GM19372 (cell line): ENCODE data around the gene BCHE.

Experiments used
- ATAC-seq: cut with Tn5 transposase; IDR thresholded peaks from one replicate; pipeline ENCODE4 v1.9.1; 2021; ENCODE audit warnings: mild to moderate bottlenecking, low read depth, moderate library complexity; ENCODE audit not compliant: unreplicated experiment

Gene BCHE

DNA sequence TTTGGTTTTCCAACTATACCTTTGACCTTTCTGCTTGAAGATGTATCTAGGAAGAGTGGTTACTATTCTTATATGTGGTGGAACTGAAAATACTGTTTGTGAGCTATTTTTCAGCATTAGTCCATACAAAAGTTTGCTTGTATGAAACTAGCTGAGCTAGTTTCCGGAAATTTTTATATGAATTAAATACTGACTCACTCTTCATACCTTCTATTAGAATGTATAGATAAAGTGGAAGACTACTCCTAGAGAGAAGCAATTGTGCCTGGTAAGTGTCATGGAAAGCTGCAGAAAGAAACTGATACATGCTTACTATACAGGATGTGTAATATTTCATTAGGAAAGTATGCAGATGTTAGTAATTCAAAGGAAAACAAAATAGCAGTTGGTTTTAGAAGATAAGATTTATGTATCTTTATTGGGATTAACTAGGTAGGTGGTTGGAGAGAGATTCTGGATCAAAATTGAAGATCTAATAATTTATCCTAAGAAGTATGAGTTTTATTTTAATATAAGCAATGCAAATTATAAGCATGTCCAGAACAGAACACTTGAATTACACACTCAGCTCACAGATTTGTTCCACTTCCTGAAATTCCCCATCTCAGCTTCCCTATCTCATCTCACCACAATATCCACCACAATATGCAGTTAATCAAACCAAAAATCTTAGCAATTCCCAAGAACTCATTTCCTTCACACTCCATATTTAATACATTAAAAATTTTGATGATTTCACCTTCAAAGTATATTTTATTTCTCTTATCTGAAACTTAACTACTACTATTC lies 82.8 kb downstream of the BCHE start:
- ATAC-seq, result no peak

DNA sequence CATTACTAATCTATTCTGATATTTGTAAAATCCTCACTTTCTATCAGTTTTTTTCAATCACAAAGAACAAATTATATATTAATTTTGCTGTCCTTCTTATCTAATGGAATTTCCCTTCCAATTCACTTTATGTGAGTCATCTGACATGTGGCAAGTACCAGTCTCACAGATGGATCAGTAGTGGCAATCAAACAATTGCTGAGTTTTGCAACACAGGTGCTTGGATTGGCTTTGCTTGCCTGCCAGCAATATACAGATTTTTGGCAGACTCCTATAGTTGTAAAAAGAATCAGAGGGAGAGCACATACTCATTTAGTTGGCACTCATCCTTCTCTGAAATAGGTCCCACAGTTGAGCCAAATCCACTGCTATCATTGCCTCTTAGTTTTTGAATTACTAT lies 83.7 kb downstream of the BCHE start:
- ATAC-seq, result no peak

DNA sequence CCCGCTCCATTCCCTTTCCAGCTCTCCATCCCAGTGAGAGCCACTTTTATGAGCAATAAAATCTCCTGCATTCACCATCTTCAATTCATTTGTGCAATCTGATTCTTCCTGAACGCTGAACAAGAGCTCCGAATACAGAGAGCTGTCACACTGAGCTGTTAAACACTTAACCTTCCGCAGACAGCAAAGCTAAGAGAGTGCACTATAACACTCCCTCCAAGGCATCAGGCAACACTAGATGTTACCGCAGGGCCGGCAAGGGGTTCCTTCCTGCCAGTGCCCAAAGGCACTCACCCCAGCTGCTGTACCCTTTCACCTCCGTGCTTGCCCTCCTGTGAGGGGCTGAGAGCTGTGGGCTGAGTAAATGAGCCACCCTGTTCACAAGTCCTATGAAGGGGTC lies 85.6 kb downstream of the BCHE start:
- no peak for ATAC-seq

DNA sequence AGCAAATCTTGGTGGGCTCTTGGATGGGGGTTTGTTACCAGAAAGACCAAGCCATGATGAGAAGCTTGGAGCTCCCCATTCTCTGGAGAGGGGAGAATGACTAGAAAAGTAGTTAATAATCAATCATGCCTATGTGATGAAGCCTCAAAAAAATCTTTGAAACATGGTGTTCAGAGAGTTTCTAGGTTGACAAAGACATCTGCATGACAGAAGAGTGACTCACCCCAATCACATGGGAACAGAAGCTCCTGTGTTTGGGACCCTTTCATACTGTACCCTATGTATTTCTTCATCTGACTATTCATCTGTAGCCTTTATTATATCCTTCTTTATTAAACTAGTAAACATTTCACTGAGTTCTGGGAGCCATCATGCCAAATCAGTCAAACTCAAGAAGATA lies 87.4 kb downstream of the BCHE start:
- ATAC-seq, result no peak

DNA sequence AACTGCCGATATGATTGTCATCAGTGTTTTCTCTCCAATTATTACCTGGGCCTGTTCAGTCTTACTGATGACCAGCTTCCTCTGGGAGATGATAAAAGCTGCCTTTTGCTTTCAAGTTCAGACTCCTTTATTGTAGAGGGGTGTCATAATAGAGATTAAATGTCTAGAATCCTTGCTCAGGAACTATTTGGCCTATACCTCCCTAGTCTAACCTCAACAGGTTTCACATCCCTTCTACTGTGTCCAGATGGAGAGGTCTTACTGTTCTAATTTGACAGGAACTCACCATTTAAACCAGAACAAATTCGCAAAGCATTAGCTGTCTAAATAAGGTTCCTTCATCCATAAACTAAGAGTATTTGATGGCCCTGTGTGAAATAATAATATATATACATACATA lies 88.0 kb downstream of the BCHE start:
- no peak for ATAC-seq

DNA sequence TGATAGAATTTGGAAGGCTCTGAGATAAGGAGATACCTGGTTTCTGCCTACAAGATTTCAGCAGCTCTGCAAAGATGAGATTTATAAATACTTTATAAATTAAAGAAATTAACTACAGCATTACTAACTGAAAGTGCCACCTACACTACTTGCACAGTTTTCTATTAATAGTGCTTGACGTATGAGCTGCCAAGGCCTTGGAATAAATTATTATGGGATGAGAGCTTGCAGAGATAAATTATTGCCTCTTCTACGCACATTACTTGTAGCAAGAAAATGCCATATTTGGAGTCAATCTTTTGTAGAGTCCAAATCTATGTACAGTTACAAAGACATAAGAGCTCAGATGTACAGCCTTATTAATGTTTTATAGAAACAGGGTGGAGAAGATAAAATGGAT lies 89.1 kb downstream of the BCHE start:
- no peak for ATAC-seq

DNA sequence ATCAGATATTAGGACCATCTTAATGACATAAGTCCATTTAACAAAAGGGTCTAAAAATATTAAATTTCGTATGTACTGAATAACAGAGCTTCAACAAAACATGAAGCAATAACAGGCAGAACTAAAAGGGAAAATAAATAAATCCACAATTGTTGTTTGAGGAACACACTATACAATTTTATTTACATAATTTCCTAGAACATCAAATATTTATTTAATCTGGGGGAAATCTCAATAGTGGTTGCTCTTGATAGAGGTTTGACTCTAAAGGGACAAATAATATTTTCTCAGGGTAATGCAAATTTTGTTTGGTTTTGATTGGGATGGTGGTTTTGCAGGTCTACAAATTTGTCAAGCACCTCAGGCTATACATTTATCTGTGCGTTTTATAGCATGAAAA lies 90.3 kb downstream of the BCHE start:
- no peak for ATAC-seq

DNA sequence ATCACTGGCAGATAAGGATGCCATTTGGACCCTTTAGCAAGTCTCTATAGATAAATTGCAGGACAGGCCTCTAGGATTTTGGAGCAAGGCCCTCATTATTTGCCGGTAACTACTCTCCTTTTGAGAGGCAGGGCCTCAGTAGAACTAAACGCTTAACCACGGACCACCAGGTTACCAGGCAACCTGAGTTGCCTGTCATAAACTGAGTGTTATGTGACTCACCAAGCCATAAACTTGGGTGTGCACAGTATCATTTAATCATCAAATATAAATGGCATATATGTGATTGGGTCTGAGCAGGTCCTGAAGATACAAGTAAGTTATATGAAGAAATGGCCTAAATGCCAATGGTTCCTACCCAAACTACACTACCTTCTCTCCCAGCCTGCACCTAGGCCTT lies 93.2 kb downstream of the BCHE start:
- no peak for ATAC-seq

DNA sequence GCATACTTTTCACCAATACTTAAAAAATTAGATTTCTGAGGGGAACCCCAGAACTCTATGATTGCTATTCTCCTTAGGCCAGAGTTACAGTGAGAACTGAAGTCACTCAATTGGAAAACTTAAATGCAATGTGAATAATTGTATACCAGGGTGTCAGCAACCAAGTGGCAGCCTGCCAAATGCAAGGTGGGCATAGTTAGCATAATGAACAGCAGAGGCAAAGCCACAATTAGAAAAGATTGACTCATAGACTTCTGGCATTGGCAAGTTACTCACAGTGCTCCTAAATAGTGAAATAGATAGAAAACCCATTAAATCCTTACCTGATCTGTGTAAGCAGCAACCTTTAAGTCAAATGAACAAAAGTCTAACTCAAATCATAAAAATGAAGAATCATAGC lies 94.9 kb downstream of the BCHE start:
- ATAC-seq, result no peak

DNA sequence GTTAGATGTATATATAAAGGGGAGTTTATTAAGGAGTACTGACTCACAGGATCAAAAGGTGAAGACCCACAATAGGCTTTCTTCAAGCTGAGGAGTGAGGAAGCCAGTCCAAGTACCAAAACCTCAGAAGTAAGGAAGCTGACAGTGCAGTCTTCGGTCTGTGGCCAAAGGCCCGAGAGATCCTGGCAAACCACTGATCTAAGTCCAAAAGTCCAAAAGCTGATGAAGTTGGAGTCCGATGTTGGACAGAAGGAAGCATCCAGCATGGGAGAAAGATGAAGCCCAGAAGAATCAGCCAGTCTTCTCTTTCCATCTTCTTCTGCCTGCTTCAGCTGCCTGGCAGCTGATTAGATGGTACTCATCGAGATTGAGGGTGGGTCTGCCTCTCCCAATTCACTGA lies 107.5 kb downstream of the BCHE start:
- no peak for ATAC-seq

DNA sequence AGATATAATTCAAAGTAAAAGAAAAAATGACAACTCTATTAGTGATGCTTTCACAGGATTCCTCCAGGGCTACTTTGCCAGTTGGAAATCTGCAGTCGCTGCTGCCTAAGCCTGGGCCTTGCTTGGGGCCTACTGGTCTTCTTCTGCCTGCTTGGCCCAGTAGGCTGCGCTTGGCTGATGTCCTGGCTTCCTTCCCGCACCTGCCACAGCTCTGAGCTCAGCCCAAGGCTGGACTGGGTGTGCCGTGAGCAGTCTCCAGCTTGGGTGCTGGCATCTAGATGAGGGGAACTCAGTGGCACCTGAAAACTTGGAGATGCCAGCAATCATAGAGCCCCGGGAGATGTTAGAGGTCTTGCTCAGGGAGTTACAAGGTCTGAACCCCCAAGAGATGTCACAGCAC lies 108.3 kb downstream of the BCHE start:
- no peak for ATAC-seq

DNA sequence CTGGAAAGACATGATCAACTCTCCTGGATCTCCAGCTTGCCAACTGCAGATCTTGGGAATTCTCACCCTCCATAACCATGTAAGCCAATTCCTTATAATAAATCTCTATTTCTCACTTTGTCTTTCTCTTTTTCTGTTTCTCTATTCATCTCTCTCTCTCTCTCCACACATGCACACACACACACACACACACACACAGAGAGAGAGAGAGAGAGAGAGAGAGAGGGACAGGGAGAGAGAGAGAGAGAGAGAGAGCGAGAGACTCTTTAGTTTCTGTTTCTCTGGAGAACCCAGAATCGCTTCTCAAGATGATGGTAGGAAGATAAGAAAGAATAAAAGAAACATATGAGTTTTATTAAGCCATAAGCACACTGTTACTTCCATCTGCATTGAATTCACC lies 111.9 kb downstream of the BCHE start:
- ATAC-seq, result no peak
